HEK293 (cell line): Measurements from ENCODE around the gene RBP4.

Experiments used
- CTCF ChIP-seq: fragments of 450-650 bp; formaldehyde crosslinking; IDR thresholded peaks from 2 replicates; pipeline ENCODE4 v1.5.1; 2016; ENCODE audit warnings: missing biosample characterization, missing genetic modification characterization
- SETDB1 ChIP-seq: IDR thresholded peaks from one replicate; pipeline ENCODE4 v1.6.1; 2017; ENCODE audit warnings: mild to moderate bottlenecking, low read length, moderate library complexity, mixed read lengths; ENCODE audit not compliant: insufficient read length
- ZBTB20 ChIP-seq: fragments of 450-650 bp; formaldehyde crosslinking; IDR thresholded peaks from 2 replicates; pipeline ENCODE4 v1.5.1; 2016; ENCODE audit warnings: missing biosample characterization, missing genetic modification characterization
- ZNF274 ChIP-seq, 2 experiments: fragments of 200-500 bp in 1 of 2; fragments of 450-650 bp in 1 of 2; sonication (Bioruptor generic) in 1 of 2; formaldehyde crosslinking in 1 of 2; IDR thresholded peaks; 2 replicates each; pipeline versions ENCODE4 v1.5.1 to v1.6.1; 2014 to 2016; ENCODE audit warnings: borderline replicate concordance in 1 of 2, inconsistent platforms in 1 of 2, low read length in 1 of 2, missing biosample characterization in 1 of 2, missing genetic modification characterization in 1 of 2
- ZNF830 ChIP-seq: fragments of 450-650 bp; IDR thresholded peaks from 2 replicates; pipeline ENCODE4 v1.5.0; 2018; ENCODE audit warnings: missing biosample characterization, missing genetic modification characterization, low read depth, mild to moderate bottlenecking, moderate library complexity

GRCh38 chr10:93567277-93568104 lies 33.5 kb downstream of the RBP4 start:
- TF ChIP-seq CTCF (tag by site-specific recombination), result no peak
- no peak for TF ChIP-seq SETDB1
- TF ChIP-seq ZBTB20, result no peak
- TF ChIP-seq ZNF830, result no peak
- TF ChIP-seq ZNF274 (IDR thresholded peaks at IDR 0.05; ENCODE audit: low read length), result no peak
- TF ChIP-seq ZNF274 (tag by site-specific recombination; IDR thresholded peaks at IDR 0.05; ENCODE audit: borderline replicate concordance), result no peak
